ENCODE results near the gene LGALS3.
"Not testable (repeated sequence)": the region's sequence is repeated elsewhere in the genome, so short reads cannot be mapped to it uniquely, and the experiment has no call there.

LGALS3 gene

DNA sequence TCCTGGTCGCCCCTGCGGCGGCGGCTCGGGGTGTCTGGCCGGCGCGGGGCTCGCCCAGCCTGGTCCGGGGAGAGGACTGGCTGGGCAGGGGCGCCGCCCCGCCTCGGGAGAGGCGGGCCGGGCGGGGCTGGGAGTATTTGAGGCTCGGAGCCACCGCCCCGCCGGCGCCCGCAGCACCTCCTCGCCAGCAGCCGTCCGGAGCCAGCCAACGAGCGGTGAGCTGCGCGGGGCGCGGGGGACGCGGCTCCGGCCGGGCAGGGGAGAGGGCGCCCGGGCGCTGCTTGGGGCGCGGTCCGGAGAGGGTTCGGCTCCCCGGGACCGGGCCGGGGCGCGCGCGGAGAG is at the start of gene LGALS3:
TSS of gene LGALS3 (plus strand) at position 167 of the 342 bp plus-strand sequence. CDS start 8,122 bp downstream, outside the sequence.
- DNase-seq = no peak

DNA sequence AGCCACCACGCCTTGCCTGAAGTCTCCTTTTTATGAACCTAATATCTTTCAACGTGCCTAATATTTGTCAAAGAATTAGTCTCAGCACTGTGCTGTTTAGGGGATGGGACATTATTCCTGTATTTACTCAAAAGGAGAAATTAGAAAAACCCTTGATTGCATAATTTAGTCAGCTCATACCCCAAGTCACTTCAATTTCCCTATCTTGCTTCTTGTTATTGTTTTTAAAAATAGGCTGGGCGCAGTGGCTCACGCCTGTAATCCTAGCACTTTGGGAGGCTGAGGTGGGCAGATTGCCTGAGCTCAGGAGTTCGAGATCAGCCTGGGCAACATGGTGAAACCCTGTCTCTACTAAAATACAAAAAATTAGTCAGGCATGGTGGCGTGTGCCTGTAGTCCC is 49.1 kb upstream of the LGALS3 start:
- not testable (repeated sequence) for DNase-seq

DNA sequence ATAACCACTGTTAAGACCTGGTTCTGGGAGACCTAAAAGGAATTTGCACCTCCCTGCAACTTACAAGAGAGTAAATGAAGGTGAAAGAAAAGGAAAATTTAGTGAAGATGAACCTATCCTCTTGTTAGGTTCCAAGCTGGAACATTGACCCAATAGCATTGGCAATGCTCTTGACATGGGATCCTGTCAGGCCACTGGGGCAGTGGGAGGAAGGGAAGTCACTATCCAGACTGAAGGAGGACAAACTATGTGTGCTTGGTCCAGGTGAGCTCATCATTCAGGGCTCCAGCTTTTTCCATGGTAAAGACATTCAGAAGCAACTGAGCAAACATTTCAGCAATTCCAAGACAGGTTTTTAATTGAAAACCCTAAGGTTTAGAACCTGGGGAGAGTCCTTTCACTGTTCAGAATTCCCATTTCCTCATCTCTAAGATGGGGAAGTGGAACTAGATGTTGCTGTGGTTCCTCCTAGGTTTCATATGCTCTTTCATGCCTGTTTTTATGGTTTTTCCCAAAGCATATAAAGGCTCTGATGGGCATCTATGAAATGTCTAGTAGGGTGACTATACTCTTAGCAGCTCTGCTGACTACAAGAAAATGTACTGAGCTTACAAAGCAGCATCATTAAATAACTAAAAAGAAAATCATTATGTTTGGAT is 44.5 kb upstream of the LGALS3 start:
- DNase-seq = no peak

DNA sequence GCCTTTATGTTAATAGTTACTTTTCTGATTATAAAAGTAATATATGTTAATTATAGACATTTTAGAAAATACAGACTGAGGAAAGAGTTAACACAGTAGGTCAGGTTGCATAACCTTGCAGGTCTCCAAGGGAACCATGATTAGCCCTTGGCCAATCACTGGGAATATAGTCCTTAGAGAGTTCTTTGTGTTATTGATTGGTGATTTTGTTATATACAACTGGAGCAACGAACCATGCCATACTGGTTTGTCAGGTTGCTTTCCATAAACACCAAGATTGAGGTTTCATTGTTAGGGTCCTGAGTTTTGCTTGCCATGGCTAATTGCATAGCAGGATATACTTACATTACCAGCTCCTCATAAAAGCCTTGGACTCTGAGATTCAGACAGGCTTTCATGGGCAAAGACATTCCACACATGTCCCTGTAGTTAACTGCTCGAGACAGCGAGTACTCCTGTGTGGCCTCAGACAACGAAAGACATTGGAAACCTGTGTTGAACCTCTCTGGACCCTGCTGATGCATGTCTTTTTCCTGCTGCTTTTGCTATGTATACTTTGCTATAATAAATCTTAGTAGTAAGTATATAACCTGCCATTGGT is 43.9 kb upstream of the LGALS3 start:
- no peak for DNase-seq

DNA sequence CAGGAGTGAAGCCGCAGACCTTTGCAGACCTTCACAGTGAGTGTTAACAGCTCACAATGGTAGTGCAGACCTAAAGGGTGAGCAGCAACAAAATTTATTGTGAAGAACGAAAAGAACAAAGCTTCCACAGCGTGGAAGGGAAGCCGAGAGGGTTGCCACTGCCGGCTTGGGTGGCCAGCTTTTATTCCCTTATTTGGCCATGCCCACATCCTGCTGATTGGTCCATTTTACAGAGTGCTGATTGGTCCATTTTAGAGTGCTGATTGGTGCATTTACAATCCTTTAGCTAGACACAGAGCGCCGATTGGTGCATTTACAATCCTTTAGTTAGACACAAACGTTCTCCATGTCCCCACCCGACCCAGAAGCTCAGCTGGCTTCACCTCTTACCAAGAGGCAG is 42.1 kb upstream of the LGALS3 start:
- DNase-seq = no peak

DNA sequence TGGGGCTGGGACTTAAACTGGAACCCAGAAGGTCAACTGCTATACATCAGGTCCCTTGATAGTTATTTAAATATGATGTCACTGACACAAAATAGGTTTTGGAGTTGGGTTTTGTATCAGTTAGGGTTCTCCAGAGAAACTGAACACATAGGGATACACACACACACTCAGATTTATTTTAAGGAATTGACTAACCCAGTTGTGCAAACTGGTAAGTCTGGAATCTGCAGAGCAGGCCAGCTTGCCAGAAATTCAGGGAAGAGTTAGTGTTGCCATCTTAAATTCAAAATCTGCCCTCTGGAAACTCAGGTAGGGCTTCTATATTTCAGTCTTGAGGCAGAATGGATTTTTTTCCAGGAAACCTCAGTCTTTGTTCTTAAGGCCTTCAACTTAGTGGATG is 40.7 kb upstream of the LGALS3 start:
- DNase-seq = no peak

DNA sequence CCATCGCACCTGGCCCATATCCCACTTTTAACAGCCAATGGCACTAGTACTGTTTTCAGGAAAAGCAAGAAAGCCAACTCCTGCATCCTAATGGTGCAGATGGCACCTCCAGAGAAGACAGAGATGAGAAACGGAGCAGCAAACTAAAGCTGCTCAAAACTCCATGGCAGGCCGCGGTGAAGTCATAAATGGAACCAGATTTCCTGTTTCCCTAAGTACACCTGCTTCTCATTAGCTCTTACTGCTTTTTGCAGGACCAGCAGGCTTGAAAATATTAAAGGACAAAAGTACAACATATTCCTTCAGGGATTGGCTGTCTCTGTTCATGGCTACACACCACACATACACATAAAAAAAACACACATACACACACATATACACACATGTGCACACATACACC is 36.7 kb upstream of the LGALS3 start:
- peak; percentile 62 for DNase-seq

DNA sequence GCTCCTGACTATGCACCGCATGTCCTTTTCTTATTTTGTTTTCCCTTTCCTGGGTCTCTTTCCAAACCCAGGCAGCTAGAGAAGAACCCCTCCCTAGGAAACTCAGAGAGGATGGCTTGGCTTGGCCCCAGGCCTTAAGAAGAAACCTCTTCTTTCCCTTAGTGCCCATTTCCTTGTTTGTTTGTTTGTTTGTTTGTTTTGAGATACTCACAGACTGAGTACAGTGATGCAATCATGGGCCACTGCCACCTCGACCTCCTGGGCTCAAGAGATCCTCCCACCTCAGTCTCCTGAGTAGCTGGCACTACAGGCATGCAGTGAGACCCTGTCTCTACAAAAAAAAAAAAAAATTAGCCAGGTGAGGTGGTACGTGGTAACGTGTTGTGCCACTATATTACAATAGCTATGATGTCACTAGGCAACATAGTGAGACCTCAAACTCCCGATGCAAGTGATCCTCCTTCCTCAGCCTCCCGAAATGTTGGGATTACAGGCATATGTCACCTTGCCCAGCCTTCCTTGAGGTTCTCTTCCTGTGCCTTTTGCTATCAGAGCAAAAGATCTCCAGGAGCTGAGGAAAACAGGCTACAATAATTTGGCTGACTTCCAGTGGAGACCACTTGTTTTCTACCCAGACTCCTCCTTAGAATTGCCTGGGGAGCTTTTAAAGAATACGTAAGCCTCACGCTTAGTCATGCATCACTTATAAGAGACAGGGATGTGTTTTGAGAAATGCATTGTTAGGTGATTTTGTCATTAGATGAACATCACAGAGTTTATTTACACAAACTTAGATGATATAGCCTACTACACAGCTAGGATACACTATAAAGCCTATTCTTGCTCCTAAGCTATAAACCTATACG is 34.5 kb upstream of the LGALS3 start:
- DNase-seq = peak; percentile 78

DNA sequence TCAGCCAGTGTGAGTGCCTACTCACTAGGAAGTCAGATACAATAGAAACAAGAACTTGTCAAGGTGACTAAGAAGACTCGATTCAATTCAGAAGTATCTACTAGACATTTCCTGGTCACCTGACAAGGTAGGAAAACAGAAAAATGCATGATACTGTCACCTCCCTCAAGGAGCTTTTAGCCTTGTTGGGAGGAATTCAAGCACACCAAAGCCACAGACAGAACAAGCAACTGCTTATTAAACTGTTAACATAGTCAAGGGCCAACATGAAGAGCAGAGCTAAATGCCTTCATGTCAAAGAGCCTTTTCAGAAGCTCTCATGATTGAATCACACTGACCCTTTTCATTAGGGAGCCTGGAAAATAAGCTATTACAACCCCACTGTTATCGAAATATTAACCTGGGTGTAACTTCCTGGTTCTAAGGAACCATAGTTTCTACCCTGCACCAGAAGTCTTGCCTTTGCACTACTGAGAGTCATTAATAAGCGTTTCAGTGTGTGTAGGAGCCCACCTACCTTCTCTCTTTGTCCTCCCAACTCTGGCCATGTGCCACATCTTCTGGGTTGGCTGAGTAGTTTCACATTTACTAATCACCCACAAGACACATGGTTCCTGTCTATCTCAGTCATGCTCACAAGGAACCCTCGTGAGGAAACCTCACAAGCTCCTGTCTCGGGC is 31.0 kb upstream of the LGALS3 start:
- no peak for DNase-seq

DNA sequence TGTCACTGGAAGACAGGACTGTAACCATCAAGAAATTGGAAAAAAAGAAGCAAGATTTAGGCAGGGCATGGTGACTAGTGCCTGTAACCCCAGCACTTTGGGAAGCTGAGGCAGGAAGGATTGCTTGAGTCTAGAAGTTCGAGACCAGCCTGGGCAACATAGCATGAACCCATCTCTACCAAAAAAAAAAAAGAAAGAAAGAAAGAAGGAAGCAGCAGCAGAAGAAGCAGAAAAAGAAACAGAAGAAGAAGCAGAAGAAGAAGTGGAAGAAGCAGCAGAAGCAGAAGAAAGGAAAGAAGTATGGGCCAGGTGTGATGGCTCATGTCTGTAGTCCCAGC is 30.5 kb upstream of the LGALS3 start:
- no peak for DNase-seq

DNA sequence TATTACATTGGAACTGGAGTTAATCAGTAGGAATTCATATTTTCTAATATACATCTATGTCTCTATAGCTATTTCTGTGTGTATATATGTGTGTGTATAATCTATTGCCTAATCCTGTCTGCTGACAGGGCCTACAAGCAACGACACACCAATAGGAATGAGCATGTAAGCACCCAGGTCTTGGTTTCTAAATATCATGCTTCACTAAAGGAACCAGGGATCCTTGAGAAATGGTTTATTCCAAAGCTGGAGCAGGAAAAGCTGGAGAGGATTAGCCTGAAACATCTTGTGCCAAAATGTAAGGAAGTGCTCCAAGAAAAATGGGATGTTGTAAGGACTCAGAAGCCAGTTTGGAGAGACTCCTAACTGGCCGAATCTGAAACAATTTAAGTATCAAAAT is 29.3 kb upstream of the LGALS3 start:
- no peak for DNase-seq

DNA sequence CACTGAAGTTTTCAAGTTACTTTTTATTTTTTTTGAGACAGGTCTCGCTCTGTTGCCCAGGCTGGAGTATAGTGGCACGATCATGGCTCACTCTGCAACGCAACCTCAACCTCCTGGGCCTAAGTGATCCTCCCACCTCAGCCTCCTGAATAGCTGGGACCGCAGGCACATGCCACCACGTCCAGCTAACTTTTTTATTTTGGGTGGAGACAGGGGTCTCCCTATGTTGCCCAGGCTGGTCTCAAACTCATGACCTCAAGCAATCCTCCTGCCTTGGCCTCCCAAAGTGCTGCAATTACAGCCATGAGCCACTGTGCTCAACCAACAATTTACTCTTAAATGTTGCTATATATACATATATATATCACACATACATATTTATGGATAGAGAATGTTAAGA is 27.4 kb upstream of the LGALS3 start:
- no peak for DNase-seq

DNA sequence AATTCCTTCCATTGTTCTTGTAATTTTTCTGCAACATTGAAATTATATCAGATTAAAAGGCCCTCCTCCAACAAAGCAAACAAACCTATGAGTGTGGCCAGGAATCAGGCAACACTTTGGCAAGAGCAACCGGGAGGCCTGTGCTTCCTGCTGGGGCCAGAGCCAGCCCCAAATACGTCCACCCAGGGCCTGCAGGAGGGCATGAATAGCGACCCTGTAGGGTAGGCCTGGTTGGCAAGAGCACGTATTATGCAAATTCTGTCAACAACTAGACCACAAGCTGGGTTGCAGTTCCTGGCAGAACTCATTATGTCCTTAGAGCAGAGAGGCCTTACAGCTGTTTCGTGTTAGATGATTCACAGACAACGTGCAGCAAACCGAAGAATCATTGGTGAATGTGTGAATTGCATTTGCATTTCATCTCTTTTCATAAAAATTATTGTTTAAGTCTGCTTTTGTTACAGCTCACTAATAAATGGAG is 26.9 kb upstream of the LGALS3 start:
- peak; percentile 26 for DNase-seq

DNA sequence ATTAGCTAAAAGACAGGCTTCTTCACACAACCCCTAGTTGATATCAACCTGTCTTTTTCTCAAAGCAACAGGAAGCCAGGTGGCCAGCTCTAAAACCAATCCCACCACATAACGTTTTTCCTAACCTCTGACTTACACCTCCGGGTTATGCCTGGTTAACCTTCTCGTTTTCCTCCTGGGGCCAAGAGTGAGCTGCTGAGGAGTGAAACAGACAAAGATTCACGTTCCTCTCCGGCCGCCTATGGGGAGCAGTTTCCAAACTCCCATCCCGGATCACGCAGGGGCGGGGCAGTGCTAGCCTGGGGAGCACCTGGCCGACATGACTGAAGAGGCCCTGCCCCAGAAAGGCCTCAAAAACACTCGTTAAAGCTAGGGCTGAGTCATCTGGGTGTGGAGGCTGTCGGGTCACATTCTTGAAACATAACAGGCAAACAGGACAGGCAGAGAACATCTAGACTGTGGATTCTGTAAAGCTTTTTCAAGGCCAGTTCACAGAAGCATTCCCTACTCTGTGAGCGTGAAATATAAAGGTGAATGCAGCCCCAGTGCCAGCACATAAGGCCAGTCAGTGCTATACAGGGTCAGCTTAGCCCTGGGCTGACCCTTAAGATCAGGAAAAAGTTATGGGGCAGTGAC is 25.9 kb upstream of the LGALS3 start:
- DNase-seq = peak; percentile 22

DNA sequence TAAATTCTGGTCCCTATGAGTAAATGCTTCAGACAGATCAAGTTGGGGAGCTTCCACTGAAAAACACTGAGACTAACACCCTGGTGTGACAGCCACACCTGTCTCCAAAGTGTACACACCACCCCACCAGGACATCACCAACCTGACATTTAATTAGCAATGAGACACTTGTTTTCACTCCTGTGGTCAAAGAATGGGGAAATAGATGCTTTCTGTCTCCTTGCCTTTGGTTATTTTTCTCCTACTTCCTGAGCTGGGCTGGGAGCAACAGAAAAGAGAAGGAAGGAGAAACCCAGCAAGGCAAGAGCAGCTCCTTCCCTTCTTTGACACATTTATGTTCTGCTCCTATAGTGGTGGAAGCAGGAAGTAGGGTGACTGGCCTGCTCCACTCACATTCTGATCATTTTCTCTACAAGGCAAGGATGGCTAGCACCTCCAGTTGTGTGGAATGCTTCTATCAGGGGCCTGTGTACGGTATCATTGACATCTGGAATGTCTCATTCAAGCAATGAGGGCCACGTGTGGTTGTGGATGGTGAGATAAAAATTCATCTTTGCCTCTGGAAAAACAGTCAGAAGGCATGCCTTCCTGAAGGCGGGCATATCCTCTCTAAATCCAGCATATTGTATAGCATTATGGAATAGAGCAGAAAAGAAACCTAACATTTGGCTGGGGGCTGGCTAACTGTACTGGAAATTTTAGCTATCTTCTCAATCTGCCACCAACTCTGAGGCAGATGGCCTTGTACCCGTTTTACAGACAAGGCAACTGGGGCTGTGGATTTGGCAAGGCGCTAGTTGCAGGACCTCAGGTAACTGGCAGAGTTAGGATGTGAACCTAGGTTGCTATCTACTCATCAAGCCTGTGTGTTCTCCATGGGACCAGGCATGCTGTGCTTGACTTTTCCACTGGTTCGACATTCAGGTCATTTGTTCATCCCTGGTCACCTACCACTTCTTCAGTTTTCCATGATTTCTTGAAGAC is 24.8 kb upstream of the LGALS3 start:
- DNase-seq = no peak

DNA sequence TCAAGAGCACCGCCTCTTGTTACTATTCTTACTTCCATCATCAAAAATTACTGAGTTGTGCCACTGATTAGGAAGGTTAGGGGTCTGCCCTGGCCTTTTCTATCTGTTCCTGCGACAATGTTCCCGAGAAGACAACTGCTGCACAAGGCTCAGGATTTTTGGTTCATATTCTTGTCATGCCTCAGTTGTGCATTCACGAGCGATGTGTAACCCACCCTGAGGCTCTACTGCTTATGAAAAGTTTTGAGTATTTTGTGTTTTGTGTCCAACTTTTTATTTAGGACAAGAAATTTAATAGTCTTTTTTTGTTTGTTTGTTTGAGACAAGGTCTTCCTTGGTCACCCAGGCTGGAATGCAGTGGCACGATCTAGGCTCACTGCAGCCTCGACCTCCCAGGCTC is 23.1 kb upstream of the LGALS3 start:
- no peak for DNase-seq

DNA sequence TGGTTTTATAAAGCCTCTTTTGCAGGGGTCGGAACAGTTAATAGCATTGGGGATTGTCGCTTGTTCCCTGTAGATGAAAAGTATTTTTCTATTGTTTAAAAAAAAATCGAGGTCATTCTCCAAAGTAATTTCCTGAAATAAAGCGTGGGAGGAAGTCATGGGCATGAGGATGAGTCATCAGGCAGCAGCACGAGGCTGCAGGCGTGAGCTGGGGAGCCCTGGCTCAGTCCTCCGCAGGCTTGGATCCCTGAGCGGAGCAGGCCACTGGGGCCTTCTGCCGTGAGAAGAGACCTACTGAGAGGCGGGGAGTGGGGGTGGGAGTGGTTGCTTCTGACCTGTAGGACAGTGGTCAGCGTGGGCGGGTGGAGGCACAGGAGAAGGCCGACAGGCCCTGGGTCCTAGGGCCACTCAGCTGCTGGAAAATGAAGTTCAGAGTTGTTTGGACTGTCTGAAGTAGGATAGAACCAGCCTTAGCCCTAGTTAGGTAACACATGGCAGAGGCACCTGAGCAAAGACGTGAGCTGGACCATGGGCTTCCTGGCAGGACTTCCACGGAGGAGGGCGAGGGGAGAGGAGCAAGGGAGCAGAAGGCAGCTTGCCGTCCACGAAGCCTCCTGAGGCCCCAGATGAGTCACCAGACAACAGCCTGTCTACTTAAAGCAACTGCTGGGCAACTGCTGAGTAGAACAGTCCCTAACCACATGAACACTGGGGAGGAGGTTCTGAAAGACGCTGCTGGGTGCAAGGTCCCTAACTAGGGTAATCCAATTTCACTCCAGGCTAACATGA is 21.1 kb upstream of the LGALS3 start:
- peak; percentile 42 for DNase-seq

DNA sequence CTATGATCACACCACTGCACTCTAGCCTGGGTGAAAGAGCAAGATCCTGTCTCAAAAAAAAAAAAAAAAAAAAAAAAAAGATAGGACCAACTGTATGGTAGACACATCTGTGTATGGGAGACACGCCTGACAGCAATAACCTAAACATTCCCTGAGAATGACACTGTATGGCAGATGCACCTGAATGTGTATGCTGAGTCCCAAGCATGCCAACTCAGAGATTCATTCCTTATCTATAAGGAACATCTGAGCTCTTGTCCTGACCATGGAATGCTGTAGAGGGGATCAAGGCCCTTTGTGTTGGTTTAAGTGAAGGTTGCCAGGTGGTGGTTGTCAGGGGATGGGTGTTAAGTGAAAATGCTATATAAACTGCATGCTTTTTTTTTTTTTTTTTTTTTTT is 19.2 kb upstream of the LGALS3 start:
- DNase-seq = peak; percentile 44

DNA sequence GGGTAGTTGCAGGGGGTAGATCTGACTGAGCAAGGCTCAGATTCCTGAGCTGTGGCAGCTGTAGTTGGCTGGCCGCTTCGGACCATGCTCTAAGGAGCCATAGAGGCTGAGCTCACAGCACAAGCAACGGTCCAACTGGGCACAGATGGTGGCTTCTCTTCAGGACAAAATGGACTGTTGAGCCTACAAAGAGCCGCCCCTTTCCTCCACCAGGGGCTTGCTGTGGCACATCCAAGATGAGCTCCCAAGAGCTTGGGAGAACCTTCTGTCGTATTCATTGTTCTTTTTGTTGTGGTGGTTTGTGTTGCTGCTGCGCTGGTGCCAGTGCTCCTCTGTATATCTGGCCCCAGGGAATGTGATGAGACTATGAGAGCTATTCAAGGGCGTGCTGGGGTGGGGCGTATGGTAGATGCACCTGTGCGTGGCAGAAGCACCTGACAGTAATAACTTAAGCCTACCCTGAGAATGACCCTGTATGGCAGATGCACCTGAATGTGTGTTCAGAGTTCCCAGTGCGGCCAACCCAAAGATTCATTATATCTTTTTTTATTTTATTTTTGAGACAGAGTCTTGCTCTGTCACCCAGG is 17.8 kb upstream of the LGALS3 start:
- peak; percentile 84 for DNase-seq

DNA sequence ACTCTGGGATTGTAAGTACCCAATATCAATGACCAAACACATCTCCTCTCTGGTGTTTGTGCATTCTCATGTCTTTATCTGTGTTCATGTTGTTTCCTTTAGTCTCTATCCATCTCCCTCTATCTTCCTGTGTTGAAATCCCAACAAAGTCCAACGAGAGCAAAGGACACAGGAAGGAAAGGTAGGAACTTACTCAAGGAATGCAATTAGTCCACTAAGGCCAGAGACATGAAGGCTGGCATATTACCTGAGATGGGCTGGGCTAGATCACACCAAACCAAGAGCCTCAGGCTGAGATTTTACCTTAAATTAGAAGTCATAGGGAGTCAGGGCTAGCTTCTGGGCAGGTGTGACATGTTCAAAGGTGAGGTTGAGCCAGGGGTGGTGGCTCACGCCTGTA is 14.3 kb upstream of the LGALS3 start:
- no peak for DNase-seq

DNA sequence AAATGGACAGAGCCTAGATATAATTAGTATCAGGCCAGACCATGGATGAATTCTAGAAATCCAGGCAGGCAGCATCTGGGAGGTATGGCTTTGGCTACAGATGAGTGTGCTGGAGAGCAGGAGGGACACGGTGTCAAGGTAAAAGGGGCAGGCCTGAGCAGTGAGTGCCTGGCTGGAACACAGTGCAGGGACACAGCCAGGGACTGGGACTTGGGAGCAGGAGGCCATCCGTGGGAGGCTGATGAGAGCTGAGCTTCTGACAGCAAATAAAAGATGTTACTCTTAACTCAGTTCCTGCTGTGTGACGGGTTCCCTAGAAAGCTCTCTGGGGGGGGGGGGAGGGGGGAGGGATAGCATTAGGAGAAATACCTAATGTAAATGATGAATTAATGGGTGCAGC is 13.6 kb upstream of the LGALS3 start:
- no peak for DNase-seq
